K562 (cell line): ENCODE data around the gene CYP46A1. TPM values are rescaled to one million over a fixed set of nuclear protein-coding genes. Genes with fewer than 3 reads are reported as not detected.

Source experiments
- BCOR ChIP-seq: fragments of 450-650 bp; IDR thresholded peaks from 2 replicates; pipeline ENCODE4 v1.6.1; 2016
- HSF4 ChIP-seq: fragments of 250-450 bp; sonication (Bioruptor Pico); IDR thresholded peaks from 2 replicates; pipeline ENCODE4 v2.1.2; 2022; ENCODE audit warnings: mild to moderate bottlenecking, moderate library complexity, borderline replicate concordance
- KLF16 ChIP-seq: IDR thresholded peaks from 2 replicates; pipeline ENCODE4 v1.6.1; 2016; ENCODE audit warnings: antibody characterized with exemption
- MCM2 ChIP-seq: fragments of 450-650 bp; IDR thresholded peaks from 2 replicates; pipeline ENCODE4 v1.6.1; 2017; ENCODE audit warnings: low read depth, mild to moderate bottlenecking
- PHF21A ChIP-seq: fragments of 450-650 bp; IDR thresholded peaks from 2 replicates; pipeline ENCODE4 v1.6.1; 2017; ENCODE audit warnings: low read depth, borderline replicate concordance
- PHTF2 ChIP-seq: fragments of 250-450 bp; sonication (Bioruptor Pico); IDR thresholded peaks from 2 replicates; pipeline ENCODE4 v1.5.0; 2021; ENCODE audit warnings: mild to moderate bottlenecking
- RFX7 ChIP-seq: fragments of 250-450 bp; sonication (Bioruptor Pico); IDR thresholded peaks from 2 replicates; pipeline ENCODE4 v1.5.1; 2021; ENCODE audit warnings: mild to moderate bottlenecking
- WHSC1 ChIP-seq: IDR thresholded peaks from one replicate; pipeline ENCODE4 v1.6.1; 2012; ENCODE audit warnings: low read length, control low read depth, inconsistent platforms
- ZC3H8 ChIP-seq: fragments of 450-650 bp; IDR thresholded peaks from 2 replicates; pipeline ENCODE4 v1.6.1; 2017
- ZHX1 ChIP-seq: fragments of 150-350 bp; conservative IDR thresholded peaks from 2 replicates; pipeline ENCODE4 v1.6.1; 2014; ENCODE audit warnings: low read length
- ZNF217 ChIP-seq: sonication (generic); formaldehyde crosslinking; IDR thresholded peaks from 2 replicates; pipeline ENCODE4 v1.8.0; 2022; ENCODE audit warnings: mild to moderate bottlenecking, missing genetic modification reagents
- polyA plus RNA-seq, 8 experiments: library from polyadenylated mRNA; depleted of rRNA in 4 of 8; stranded (reverse) in 5 of 8; unstranded in 3 of 8; fragments of >200 nt; fragmentation: Nextera tagmentation in 2 of 8; fragmentation: Illumina TruSeq in 1 of 8; extraction: Ambion mirVana in 2 of 8; extraction: Trizol in 1 of 8; gene quantifications; 2 replicates each; pipeline versions ENCODE4 v1.2.1 to v1.2.3, GENCODE V29; 2011 to 2014; ENCODE audit warnings: inconsistent platforms in 1 of 8, missing spikeins in 1 of 8
- total RNA-seq, 7 experiments: library from RNA; depleted of rRNA in 6 of 7; stranded (reverse); fragments of >200 nt in 6 of 7; fragmentation: Illumina TruSeq in 2 of 7; extraction: Trizol in 2 of 7; gene quantifications; 2 replicates each; pipeline versions ENCODE4 v1.2.1 to v1.2.3, GENCODE V29; 2011 to 2021; ENCODE audit warnings: low replicate concordance in 1 of 7

CYP46A1 gene
- total and polyA plus RNA-seq, 9 of the 15 experiments (the other 6 are each of a cell fraction or from before 2014, with no cell fraction given) = not detected

GRCh38 chr14:99686557-99687283 is 2.6 kb downstream of the CYP46A1 start (continued):
- no peak for TF ChIP-seq MCM2
- TF ChIP-seq ZNF217 = no peak
- no peak for TF ChIP-seq WHSC1
- TF ChIP-seq PHTF2 (CRISPR knock-in tag) = no peak
- TF ChIP-seq KLF16 = no peak
- TF ChIP-seq BCOR = no peak
- TF ChIP-seq PHF21A = no peak
- no peak for TF ChIP-seq ZHX1
- TF ChIP-seq RFX7 = no peak
- TF ChIP-seq HSF4 (CRISPR knock-in tag) = no peak
- TF ChIP-seq ZC3H8 = no peak
